Liver (tissue), 3 donors: ENCODE results near the gene PRPF18.

ENCODE experiments used
- CTCF ChIP-seq: fragments of 150-350 bp; IDR thresholded peaks from 2 replicates; pipeline ENCODE4 v1.5.1; 2017; ENCODE audit warnings: improper control_type of control experiment, low read depth, low read length; ENCODE audit not compliant: missing input control
- RAD21 ChIP-seq, 2 donors: IDR thresholded peaks; 2 replicates each; pipeline ENCODE4 v1.6.1; 2016; ENCODE audit warnings: antibody characterized with exemption in 2 of 2, mild to moderate bottlenecking in 2 of 2
- SP1 ChIP-seq: IDR thresholded peaks from 2 replicates; pipeline ENCODE4 v1.6.1; 2018; ENCODE audit warnings: antibody characterized with exemption, mild to moderate bottlenecking
- TAF1 ChIP-seq: conservative IDR thresholded peaks from 2 replicates; pipeline ENCODE4 v1.6.1; 2016; ENCODE audit warnings: antibody characterized with exemption, mild to moderate bottlenecking
- YY1 ChIP-seq: IDR thresholded peaks from 2 replicates; pipeline ENCODE4 v1.6.1; 2016; ENCODE audit warnings: antibody characterized with exemption, mild to moderate bottlenecking
- TF ChIP-seq, protein P1 (sequence below): IDR thresholded peaks from 2 replicates; pipeline ENCODE4 v1.6.1; 2016; ENCODE audit warnings: antibody characterized with exemption
- TF ChIP-seq, protein P2 (sequence below): IDR thresholded peaks from 2 replicates; pipeline ENCODE4 v1.6.1; 2016; ENCODE audit warnings: antibody characterized with exemption
- donor health status: healthy.
- donor health status: healthy.

DNA sequence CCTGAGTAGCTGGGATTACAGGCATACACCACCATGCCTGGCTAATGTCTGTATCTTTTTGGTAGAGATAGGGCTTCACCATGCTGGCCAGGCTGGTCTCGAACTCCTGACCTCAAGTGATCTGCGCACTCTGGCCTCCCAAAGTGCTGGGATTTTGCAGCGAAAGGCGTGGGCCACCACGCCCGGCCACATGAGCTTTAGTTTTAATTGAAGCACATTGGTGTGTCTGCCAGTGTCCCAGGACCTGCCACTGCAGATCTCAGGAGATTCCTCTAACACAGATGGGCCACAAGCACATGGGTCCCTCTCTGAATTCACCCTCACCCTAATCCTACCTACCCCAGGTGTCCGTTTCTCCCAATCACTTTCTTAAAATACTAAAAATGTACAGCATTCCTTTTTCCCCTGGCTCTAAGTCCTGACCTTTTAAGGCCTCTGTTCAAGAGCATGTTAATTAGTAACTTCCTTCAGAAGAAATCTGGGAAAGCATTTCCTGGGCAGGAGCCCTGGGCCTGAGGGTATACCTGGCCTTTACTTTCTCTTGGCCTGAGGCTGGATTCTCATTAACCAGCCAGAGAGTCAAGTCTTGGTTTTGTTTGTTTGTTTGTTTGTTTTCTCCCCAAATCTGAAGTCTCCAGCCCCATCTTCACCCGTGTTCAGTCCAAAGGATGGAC, 82.6 kb downstream of the PRPF18 start:
- TF ChIP-seq CTCF (no peak), YY1 (no peak), SP1 (peak; percentile 23), RAD21 (IDR thresholded peaks at IDR 0.05) (peak in 1 of 2 donors; percentile 29), TAF1 (no peak)
- TF ChIP-seq, protein P1, sequence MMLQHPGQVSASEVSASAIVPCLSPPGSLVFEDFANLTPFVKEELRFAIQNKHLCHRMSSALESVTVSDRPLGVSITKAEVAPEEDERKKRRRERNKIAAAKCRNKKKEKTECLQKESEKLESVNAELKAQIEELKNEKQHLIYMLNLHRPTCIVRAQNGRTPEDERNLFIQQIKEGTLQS: no peak
- TF ChIP-seq, protein P2, sequence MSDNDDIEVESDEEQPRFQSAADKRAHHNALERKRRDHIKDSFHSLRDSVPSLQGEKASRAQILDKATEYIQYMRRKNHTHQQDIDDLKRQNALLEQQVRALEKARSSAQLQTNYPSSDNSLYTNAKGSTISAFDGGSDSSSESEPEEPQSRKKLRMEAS: no peak
